Testis (tissue), 3 donors: ENCODE results near the gene MAP4K1. TPM values are rescaled to one million over a fixed set of nuclear protein-coding genes. Genes with fewer than 3 reads are reported as not detected.
"Not testable (repeated sequence)": the region's sequence is repeated elsewhere in the genome, so short reads cannot be mapped to it uniquely, and the experiment has no call there.

Experiments used
- DNase-seq: peaks from one replicate; pipeline ENCODE4 v3.0.0-alpha.2; 2019
- H3K27ac ChIP-seq, 2 donors: fragments of 200-600 bp; sonication (generic); one replicate each; pipeline ENCODE4 v1.5.1; 2019
- H3K27me3 ChIP-seq: fragments of 200-600 bp; sonication (generic); one replicate; pipeline ENCODE4 v1.5.1; 2019
- H3K36me3 ChIP-seq: fragments of 200-600 bp; sonication (generic); one replicate; pipeline ENCODE4 v1.5.1; 2017; ENCODE audit warnings: low read depth; ENCODE audit errors: missing control alignments
- H3K4me1 ChIP-seq: fragments of 200-600 bp; sonication (generic); one replicate; pipeline ENCODE4 v1.5.1; 2019
- H3K4me3 ChIP-seq, 2 donors: fragments of 200-600 bp; sonication (generic); one replicate each; pipeline ENCODE4 v1.5.1; 2017 to 2019
- H3K9me3 ChIP-seq: fragments of 200-600 bp; sonication (generic); one replicate; pipeline ENCODE4 v1.5.1; 2017
- CTCF ChIP-seq, 3 experiments: fragments of 450-650 bp in 2 of 3; fragments of 200-600 bp in 1 of 3; sonication (generic) in 1 of 3; IDR thresholded peaks; one replicate each; pipeline ENCODE4 v1.5.1; 2016 to 2019; ENCODE audit warnings: antibody characterized with exemption in 3 of 3, mild to moderate bottlenecking in 2 of 3, moderate library complexity in 1 of 3
- POLR2A ChIP-seq: fragments of 450-650 bp; IDR thresholded peaks from one replicate; pipeline ENCODE4 v1.6.1; 2017; ENCODE audit warnings: antibody characterized with exemption, mild to moderate bottlenecking, moderate library complexity
- WGBS, 2 donors: methylation state at CpG; one replicate each; pipeline ENCODE4 v1.1.5; 2018; 5-methylcytosine and 5-hydroxymethylcytosine counted together
- intact Hi-C: fragments of 100-400 bp; cut with DNase I; formaldehyde crosslinking; loops from one replicate; pipeline ENCODE4 v1.15.1; 2023; ENCODE audit warnings: low total_unique reads
- polyA plus RNA-seq: library from polyadenylated mRNA; stranded (reverse); fragments of 350-450 nt; fragmentation: Illumina TruSeq; extraction: RNeasy Lipid Tissue Mini Kit (QIAGEN cat#74804); gene quantifications from one replicate; pipeline ENCODE4 v1.2.3, GENCODE V29; 2014; ENCODE audit warnings: low read depth, low replicate concordance; ENCODE audit not compliant: insufficient read depth
- total RNA-seq, 2 donors: library from RNA; depleted of rRNA; stranded (reverse); fragments of >200 nt; gene quantifications; one replicate each; pipeline ENCODE4 v1.2.3, GENCODE V29; 2016

The MAP4K1 gene
- total and polyA plus RNA-seq, 3 donors from 2014 or later, result 2.8 to 9.9 (median 8.3) TPM

DNA sequence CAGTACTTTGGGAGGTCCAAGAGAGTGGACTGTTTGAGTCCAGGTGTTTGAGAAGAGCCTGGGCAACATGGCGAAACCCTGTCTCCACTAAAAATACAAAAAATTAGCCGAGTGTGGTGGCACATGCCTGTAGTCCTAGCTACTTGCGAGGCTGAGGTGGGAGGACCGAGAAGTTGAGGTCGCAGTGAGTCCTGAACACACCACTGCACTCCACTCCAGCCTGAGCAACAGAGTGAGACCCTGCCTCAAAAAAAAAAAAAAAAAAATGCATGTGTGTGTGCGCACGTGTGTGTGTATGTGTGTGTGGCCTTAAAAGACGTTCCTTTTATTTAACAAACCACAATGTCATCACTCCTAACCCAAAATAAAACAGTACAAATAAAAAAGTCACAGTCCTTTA, 62.6 kb downstream of the MAP4K1 start:
- H3K4me3 ChIP-seq, result no peak overlapping the region
- no peaks in the 10 kb centered on the region for H3K27me3 ChIP-seq
- no peak overlapping the region for H3K27ac ChIP-seq
- no peak for DNase-seq
- no peaks in the 10 kb centered on the region for H3K4me1 ChIP-seq
- no peaks in the 10 kb centered on the region for H3K36me3 ChIP-seq
- WGBS, 2 donors, result 85 to 86% methylated on average over 8 of the region's 8 CpGs
- no peak for TF ChIP-seq POLR2A
- no peak for TF ChIP-seq CTCF (IDR thresholded peaks at IDR 0.05)
- intact Hi-C loops, result no loop called here
- H3K9me3 ChIP-seq, result no peaks in the 10 kb centered on the region

- Histone ChIP-seq H3K36me3 (no peaks in the 10 kb centered on the region), H3K27ac (no peak overlapping the region), H3K27me3 (no peaks in the 10 kb centered on the region), H3K4me3 (no peak overlapping the region), H3K9me3 (no peaks in the 10 kb centered on the region), H3K4me1 (no peaks in the 10 kb centered on the region)
- intact Hi-C loops, result no loop called here
- TF ChIP-seq CTCF (IDR thresholded peaks at IDR 0.05) (no peak), POLR2A (no peak)
- DNase-seq, result no peak
- WGBS, 2 donors, result 72 to 75% methylated on average over 3 of the region's 3 CpGs
These were observed 63.0 kb downstream of the MAP4K1 start for GRCh38 chr19:38554676-38555141.

DNA sequence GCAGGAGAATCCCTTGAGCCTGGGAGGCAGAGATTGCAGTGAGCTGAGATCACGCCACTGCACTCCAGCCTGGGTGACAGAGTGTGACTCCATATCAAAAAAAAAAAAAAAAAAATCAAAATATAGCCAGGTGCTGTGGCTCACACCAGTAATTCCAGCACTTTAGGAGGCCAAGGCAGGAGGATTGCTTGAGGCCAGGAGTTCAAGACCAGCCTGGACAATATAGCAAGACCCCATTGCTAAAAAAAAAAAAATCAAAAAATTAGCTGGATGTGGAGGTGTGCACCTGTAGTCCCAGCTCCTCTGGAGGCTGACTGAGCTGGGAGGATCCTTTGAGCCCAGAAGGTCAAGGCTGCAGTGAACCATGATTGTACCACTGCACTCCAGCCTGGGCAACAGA, 64.5 kb downstream of the MAP4K1 start:
- H3K4me1 ChIP-seq, intact Hi-C loops: not testable (repeated sequence)
- WGBS, 2 donors, result 86 to 100% methylated on average over 1 of the region's 1 CpG

GRCh38 chr19:38551450-38551813, 66.3 kb downstream of the MAP4K1 start:
- intact Hi-C loops, result no loop called here
- H3K4me1 ChIP-seq, result peaks cover 3% of the 10 kb centered on the region
- no peaks in the 10 kb centered on the region for H3K9me3 ChIP-seq
- no peaks in the 10 kb centered on the region for H3K36me3 ChIP-seq
- TF ChIP-seq CTCF (IDR thresholded peaks at IDR 0.05), result no peak
- TF ChIP-seq POLR2A, result no peak
- 62 to 71% methylated on average over 6 of the region's 6 CpGs for WGBS, 2 donors
- H3K27ac ChIP-seq, result no peak overlapping the region
- no peaks in the 10 kb centered on the region for H3K27me3 ChIP-seq
- no peak for DNase-seq
- no peak overlapping the region for H3K4me3 ChIP-seq

More for the DNA sequence above, 64.5 kb downstream of the MAP4K1 start:
- not testable (repeated sequence) for DNase-seq, H3K27ac ChIP-seq, H3K4me3 ChIP-seq, H3K36me3 ChIP-seq, H3K27me3 ChIP-seq, H3K9me3 ChIP-seq

GRCh38 chr19:38550376-38550775, 67.4 kb downstream of the MAP4K1 start:
- peaks cover 3% of the 10 kb centered on the region for H3K4me1 ChIP-seq
- no peaks in the 10 kb centered on the region for H3K36me3 ChIP-seq
- no peak overlapping the region for H3K4me3 ChIP-seq
- H3K27me3 ChIP-seq, result no peaks in the 10 kb centered on the region
- intact Hi-C loops, result no loop called here
- no peaks in the 10 kb centered on the region for H3K9me3 ChIP-seq
- DNase-seq, result no peak
- TF ChIP-seq CTCF (IDR thresholded peaks at IDR 0.05) (no peak), POLR2A (no peak)
- WGBS, 2 donors, result 79 to 83% methylated on average over 3 of the region's 3 CpGs
- H3K27ac ChIP-seq, result no peak overlapping the region
